HepG2 (cell line): ENCODE data around the gene CNR2.
"Not testable (repeated sequence)": the region's sequence is repeated elsewhere in the genome, so short reads cannot be mapped to it uniquely, and the experiment has no call there.

ENCODE experiments used
- ARNT2 ChIP-seq: sonication (generic); formaldehyde crosslinking; IDR thresholded peaks from 2 replicates; pipeline ENCODE4 v1.8.0; 2022; ENCODE audit warnings: mild to moderate bottlenecking, low read depth, missing genetic modification reagents, moderate library complexity
- ELF1 ChIP-seq: sonication (generic); formaldehyde crosslinking; IDR thresholded peaks from 2 replicates; pipeline ENCODE4 v1.4.0; 2020; ENCODE audit warnings: missing genetic modification reagents
- HNF4A ChIP-seq: sonication (generic); formaldehyde crosslinking; IDR thresholded peaks from 2 replicates; pipeline ENCODE4 v1.4.0; 2020; ENCODE audit warnings: missing genetic modification reagents
- PHF8 ChIP-seq: sonication (generic); formaldehyde crosslinking; IDR thresholded peaks from 2 replicates; pipeline ENCODE4 v1.5.0; 2020; ENCODE audit warnings: missing genetic modification reagents
- SRSF9 ChIP-seq: fragments of 200-400 bp; formaldehyde crosslinking; IDR thresholded peaks from 2 replicates; pipeline ENCODE4 v1.6.1; 2018; ENCODE audit warnings: borderline replicate concordance, mild to moderate bottlenecking, low read depth, low read length; ENCODE audit not compliant: insufficient read depth, poor library complexity, severe bottlenecking

DNA sequence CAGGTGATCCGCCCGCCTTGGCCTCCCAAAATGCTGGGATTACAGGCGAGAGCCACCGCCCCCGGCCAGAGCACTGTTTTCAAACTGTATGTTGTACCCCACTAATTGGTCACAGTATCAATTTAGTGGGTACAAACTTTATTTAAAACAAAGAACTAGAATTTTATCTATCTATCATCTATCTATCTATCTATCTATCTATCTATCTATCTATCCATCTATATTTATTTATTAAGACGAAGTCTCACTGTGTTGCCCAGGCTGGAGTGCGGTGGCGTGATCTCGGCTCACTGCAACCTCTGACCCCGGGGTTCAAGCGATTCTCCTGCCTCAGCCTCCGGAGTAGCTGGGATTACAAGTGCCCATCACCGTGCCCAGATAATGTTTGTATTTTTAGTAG is 86.6 kb downstream of the CNR2 start:
- not testable (repeated sequence) for TF ChIP-seq PHF8 (CRISPR knock-in tag); HNF4A; ELF1 (CRISPR knock-in tag); SRSF9; ARNT2 (CRISPR knock-in tag)
